ENCODE measurements around the gene RNF4.

The RNF4 gene

DNA sequence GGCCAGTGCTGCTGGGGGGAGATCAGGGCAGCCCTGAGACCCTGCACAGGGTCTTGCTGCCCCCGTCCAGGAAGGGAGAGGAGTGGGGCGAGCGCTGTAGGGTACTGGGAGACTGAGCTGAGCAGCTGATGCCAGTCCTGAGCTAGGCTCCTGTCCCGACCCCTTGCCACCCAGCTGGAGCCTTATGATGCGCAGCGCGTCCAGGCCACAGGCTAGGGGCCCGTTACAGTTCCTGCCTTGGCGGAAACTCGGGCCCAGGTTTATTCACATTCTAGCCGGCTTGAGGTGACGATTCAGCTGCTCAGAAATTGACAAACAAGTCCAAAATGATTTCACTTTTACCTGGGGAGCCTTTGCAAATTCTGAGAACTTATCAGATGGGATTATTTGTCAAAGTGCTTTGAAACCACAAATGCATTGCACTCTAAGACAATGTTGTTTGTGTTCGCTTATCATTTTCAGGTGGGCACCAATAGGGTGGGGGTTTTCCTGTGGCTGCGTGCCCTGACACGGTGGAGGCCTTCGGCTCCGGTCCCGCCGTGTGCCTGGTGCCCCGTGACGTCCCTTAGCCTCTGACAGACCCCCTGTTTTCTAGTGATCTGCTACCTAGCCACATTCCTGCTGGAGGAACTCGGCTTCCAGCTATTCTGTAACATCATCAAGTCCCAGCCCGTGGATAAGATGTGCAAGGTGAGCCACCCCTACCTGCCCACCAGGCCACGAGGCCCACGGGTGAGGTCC is 31.3 kb upstream of the RNF4 start:
- no peak for DNase-seq (ENCODE audit: low spot score)

DNA sequence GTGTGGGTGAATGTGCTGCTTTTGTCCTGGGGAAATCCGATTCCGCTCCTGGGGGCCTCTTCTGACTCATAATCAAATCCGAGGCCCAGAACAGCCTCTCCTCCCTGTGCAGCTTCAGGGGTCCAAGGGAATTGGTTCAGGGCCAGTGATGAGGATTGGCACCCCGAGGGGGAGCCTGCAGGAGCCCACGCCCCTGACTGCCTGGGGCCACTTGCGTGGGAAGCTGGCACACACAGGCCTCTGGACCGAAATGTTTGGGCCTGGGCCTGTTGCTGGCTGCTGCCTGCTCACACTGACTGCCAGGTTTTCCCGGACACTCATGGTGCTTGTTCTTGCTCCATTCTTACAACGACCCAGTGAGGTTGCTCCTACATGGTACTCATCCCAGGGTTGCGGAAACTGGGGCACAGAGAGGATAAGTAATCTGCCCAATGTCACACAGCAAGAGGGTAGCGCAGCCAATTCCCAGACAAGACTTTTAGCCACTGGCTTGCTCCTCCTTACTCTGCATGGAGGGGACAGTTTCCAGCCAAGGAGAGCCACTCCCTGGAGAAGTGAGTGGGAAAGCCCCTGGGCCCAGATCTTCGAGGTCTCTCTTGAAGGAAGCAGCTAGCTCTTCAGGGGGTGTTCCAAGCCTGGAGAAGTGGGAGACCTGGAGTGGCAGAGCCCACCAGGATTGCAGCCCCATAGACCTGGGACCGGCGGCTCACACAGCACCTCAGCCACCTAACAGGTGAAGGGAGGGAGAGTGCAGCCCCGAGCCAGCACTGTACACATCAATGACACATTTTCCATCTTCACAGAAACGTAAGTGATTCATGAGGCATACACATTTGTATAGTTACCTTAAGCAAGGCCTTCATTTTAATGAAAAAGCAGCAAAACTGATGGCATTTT is 29.8 kb upstream of the RNF4 start:
- DNase-seq (ENCODE audit: low spot score) = no peak

- peak; percentile 66 for DNase-seq (ENCODE audit: low spot score)
These were observed 27.3 kb upstream of the RNF4 start for GRCh38 chr4:2441393-2442174.

GRCh38 chr4:2442175-2442993 is 26.5 kb upstream of the RNF4 start:
- no peak for DNase-seq (ENCODE audit: low spot score)

- no peak for DNase-seq (ENCODE audit: low spot score)
These were observed 25.7 kb upstream of the RNF4 start for GRCh38 chr4:2443061-2443730.

GRCh38 chr4:2443956-2444740 is 24.8 kb upstream of the RNF4 start:
- no peak for DNase-seq (ENCODE audit: low spot score)

- DNase-seq (ENCODE audit: low spot score) = no peak
These were observed 23.8 kb upstream of the RNF4 start for GRCh38 chr4:2445130-2445529.

DNA sequence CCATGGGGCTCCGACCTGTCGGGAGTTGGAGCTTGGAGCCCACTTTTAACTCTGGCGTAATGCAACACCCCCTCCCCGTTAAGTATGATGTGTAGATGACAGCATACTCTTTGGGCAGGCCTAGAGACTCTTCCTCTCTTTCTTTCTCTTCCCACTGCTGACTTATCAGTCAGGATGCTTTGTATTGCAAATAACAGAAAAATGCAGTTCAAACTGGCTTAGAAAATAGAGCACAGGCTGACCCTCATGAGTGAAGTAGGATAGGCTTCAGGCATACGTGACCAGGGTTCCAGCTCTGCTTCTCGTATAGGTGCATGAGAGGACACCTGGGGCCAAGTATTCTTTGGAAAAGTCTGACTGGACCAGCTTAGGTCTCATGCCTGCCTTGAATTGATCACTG is 23.3 kb upstream of the RNF4 start:
- no peak for DNase-seq (ENCODE audit: low spot score)

DNA sequence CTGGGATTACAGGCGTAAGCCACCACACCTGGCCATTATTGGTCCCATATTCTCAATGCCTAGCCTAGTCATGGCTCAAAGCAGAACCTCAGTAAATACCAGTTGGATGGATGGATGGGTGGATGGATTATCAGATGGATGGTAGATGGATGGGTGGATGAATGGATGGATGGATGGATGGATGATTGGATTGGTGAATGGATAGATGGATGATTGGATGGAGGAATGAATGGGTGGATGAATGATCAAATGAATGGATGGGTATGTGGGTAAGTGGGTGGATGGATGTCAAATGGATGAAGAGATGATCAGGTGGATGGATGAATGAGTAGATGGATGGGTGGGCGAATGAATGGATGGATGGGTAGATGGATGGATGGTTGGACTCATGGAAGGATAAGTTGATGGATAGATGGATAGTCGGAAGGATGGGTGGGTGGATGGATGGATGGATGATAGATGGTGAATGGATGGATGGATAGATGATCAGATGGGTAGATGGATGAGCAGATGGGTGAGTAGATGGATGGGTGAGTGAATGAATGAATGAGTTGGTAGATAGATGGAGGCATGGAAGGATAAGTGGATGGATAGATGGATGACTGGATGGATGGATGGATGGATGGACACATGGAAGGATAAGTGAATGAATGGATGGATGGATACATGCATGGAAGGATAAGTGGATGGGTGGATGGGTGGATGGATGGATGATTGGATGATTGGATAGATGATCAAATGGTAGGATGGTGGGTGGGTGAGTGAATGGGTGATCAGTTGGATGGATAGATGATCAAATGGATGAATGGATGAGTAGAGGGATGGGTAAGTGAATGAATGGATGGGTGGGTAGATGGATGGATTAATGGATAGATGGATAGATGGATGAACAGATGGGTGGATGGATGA is 22.0 kb upstream of the RNF4 start:
- DNase-seq (ENCODE audit: low spot score) = no peak

- DNase-seq (ENCODE audit: low spot score) = no peak
These were observed 20.3 kb upstream of the RNF4 start for GRCh38 chr4:2448589-2448988.

- DNase-seq (ENCODE audit: low spot score) = no peak
These were observed 19.9 kb upstream of the RNF4 start for GRCh38 chr4:2449051-2449450.

DNA sequence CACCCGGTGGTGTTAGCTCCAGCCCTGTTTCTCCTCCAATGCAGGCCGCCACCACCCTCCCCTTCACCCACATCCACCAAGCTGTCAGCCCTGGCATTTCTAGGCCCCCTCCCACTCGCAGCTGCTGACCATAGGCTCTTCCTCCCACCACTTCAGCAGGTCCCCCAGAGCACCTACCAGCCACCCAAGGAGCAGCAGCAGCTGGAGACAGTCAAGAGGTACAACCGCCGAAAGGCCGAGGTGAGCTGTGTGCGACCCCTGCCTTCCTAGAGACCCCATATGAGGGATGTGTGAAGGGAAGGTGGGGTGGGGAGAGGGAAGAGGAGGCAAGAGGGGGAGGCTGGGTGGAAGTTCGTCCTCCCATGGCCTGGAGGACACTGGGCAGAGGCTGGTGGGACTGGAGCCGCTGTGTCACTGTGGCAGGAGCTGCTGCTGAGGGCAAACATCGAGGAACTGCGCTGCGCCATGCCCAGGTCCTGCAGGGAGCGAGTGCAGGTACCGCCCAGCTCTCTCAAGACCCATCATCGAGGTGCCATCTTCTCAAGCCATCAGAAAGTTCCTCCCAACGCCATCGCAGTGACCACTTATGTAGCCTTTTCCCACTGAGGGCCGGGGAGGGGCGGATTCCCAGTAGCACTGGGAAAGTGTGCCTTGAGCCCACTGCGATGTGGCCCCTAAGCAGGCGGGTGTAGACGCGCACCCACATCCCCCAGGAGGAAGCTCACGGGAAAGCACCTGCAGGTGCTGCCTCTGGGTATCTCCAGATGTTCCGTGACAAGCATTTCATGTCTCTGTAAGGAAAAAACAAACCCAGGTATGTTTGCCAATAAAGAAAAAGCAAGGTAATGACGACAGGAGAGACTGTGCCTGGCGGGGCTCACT is 19.2 kb upstream of the RNF4 start:
- no peak for DNase-seq (ENCODE audit: low spot score)

DNA sequence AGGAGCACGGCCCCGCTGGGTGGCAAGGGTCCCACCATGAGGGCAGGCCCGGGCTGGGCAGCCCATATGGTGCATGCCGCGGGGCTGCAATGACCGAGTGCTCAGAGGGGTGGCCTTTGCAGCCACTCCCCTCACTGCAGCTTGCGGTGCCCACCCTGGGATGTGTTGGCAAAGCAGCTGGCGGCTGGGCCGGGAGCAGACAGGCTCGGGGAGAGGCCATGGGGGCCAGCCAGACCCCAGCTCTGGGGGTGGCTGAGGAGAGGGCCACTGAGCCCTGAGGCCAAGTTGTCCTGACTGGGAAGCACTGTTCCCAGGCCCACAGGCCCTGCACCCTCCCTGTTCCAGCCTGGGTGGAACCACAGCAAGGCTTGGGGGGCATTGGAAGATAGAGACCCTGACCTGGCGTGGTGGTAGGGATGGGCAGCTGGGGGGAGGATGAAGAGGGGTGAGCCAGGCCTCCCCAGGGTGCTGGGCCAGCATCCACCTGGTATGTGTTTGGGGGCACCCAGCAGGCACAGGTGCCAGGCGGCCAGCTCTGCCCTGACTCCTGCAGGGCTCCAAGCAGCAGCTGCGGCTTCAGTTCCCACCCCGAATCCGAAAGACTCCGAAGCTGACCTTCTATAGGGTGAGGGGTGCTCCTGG is 18.4 kb upstream of the RNF4 start:
- DNase-seq (ENCODE audit: low spot score) = no peak

DNA sequence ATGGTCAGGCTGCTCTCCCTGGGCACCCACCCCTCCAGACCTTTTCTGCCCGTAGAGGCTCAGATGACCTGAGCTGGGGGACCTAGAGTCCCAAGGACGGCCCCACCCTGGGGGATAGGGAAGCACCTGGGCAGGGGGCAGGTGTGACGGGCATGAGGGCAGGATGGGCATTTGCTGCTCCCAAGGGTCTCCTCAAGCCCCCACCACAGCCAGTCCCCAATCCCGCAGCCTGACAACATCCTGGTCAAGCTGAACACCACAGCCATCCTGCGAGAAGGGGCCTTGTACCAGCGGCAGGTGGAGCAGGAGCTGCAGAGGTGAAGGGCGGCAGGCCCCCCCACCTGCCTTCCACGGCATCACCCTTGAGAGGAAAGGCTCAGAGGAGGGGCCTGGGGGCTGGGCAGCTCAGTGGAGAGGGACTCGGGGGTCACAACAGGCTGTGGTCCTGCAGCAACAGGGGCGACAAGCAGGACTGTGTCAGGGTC is 17.8 kb upstream of the RNF4 start:
- DNase-seq (ENCODE audit: low spot score) = no peak

- no peak for DNase-seq (ENCODE audit: low spot score)
These were observed 16.8 kb upstream of the RNF4 start for GRCh38 chr4:2451821-2452785.
